Activated B cell treated with CpG ODN at 0.5 μM for 24 hours (primary cell): Measurements from ENCODE around the gene GRM5. TPM values are rescaled to one million over a fixed set of nuclear protein-coding genes. Genes with fewer than 3 reads are reported as not detected.

ENCODE experiments used
- ATAC-seq: fragments of 200-7000 bp; cut with Tn5 transposase; one replicate; pipeline ENCODE4 v1.10.0; 2021; ENCODE audit warnings: low read depth, mild to moderate bottlenecking, moderate library complexity
- CTCF ChIA-PET: fragments of 350-600 bp; sonication (Branson Sonifier 250); formaldehyde crosslinking; loops from one replicate; lab custom pipeline; 2021; ENCODE audit warnings: antibody characterized with exemption; lab: Charles Lee
- POLR2A ChIA-PET: fragments of 350-600 bp; sonication (Branson Sonifier 250); formaldehyde crosslinking; loops from one replicate; lab custom pipeline; 2021; ENCODE audit warnings: antibody characterized with exemption; lab: Charles Lee
- DNase-seq: peaks from one replicate; pipeline ENCODE4 v3.0.0; 2022
- H3K27ac Mint-ChIP-seq: one replicate; pipeline ENCODE4 v1.8.0; 2020; ENCODE audit warnings: mixed read lengths
- H3K27me3 Mint-ChIP-seq: one replicate; pipeline ENCODE4 v1.8.0; 2021; ENCODE audit warnings: mixed read lengths
- H3K36me3 Mint-ChIP-seq: one replicate; pipeline ENCODE4 v1.8.0; 2021; ENCODE audit warnings: low read depth, mixed read lengths
- H3K4me1 Mint-ChIP-seq: one replicate; pipeline ENCODE4 v1.8.0; 2021; ENCODE audit warnings: mixed read lengths
- H3K4me3 Mint-ChIP-seq: one replicate; pipeline ENCODE4 v1.8.0; 2020; ENCODE audit warnings: mild to moderate bottlenecking, mixed read lengths
- H3K9me3 Mint-ChIP-seq: one replicate; pipeline ENCODE4 v1.8.0; 2020; ENCODE audit warnings: mixed read lengths
- intact Hi-C: fragments of 100-400 bp; cut with micrococcal nuclease; formaldehyde crosslinking; loops from one replicate; pipeline ENCODE4 v1.15.1; 2024
- total RNA-seq: library from RNA; stranded (reverse); gene quantifications from 2 replicates; pipeline ENCODE4 v1.2.3, GENCODE V29; 2022
- TF ChIP-seq, protein P1 (sequence below): fragments of 200-600 bp; IDR thresholded peaks from one replicate; pipeline ENCODE4 v1.8.0; 2022; ENCODE audit warnings: antibody characterized with exemption, mild to moderate bottlenecking

Gene GRM5
- total RNA-seq, 1 donor from 2014 or later: not detected

- TF ChIP-seq, protein P1, sequence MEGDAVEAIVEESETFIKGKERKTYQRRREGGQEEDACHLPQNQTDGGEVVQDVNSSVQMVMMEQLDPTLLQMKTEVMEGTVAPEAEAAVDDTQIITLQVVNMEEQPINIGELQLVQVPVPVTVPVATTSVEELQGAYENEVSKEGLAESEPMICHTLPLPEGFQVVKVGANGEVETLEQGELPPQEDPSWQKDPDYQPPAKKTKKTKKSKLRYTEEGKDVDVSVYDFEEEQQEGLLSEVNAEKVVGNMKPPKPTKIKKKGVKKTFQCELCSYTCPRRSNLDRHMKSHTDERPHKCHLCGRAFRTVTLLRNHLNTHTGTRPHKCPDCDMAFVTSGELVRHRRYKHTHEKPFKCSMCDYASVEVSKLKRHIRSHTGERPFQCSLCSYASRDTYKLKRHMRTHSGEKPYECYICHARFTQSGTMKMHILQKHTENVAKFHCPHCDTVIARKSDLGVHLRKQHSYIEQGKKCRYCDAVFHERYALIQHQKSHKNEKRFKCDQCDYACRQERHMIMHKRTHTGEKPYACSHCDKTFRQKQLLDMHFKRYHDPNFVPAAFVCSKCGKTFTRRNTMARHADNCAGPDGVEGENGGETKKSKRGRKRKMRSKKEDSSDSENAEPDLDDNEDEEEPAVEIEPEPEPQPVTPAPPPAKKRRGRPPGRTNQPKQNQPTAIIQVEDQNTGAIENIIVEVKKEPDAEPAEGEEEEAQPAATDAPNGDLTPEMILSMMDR: no peak
- ChIA-PET CTCF (no interaction called here), POLR2A (no interaction called here)
- ATAC-seq (no peak), DNase-seq (no peak)
- no peak overlapping the region for H3K27ac Mint-ChIP-seq
- intact Hi-C loops: no loop called here
- no peak overlapping the region for H3K4me3 Mint-ChIP-seq
- H3K4me1 Mint-ChIP-seq: peaks cover 2% of the 10 kb centered on the region
- H3K36me3 Mint-ChIP-seq: no peaks in the 10 kb centered on the region
- H3K9me3 Mint-ChIP-seq: no peaks in the 10 kb centered on the region
- no peaks in the 10 kb centered on the region for H3K27me3 Mint-ChIP-seq
Measured at GRCh38 chr11:88487646-88488045, 578.1 kb downstream of the GRM5 start.

GRCh38 chr11:88484873-88485621, 580.7 kb downstream of the GRM5 start:
- POLR2A ChIA-PET: no interaction called here
- no peak overlapping the region for H3K4me3 Mint-ChIP-seq
- peak; percentile 80 for ATAC-seq
- H3K36me3 Mint-ChIP-seq: no peaks in the 10 kb centered on the region
- DNase-seq: no peak
- H3K27me3 Mint-ChIP-seq: no peaks in the 10 kb centered on the region
- CTCF ChIA-PET: no interaction called here
- intact Hi-C loops: no loop called here
- TF ChIP-seq, protein P1: peak; percentile 27
- peaks cover 2% of the 10 kb centered on the region for H3K4me1 Mint-ChIP-seq
- no peak overlapping the region for H3K27ac Mint-ChIP-seq
- H3K9me3 Mint-ChIP-seq: no peaks in the 10 kb centered on the region

DNA sequence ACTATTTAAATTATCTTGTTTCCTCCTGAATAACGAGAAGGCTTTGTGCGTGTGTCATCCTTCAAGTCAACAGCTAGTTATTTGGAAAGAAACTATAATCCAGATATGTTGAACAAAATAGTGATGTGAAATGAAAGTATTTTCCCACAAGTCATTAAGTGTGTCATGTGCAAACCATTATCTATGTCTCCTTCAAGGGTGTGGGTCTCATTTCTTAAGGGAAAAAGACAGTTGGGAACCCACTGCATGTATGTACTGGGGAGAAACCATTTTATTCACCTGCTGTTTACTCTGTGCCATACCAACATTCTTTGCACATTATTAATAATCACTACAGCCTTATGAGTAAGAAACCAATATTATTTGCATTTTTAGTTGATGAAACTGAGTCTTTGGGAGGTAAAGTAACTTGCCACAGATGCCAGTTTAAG, 582.9 kb downstream of the GRM5 start:
- ChIA-PET CTCF (no interaction called here), POLR2A (interaction anchor here (0.7 kb wide), 1 partner anchor 145 kb away, joined by 3 read pairs; the partner anchor contains the start of gene CTSC)
- Mint-ChIP-seq H3K9me3 (no peaks in the 10 kb centered on the region), H3K36me3 (no peaks in the 10 kb centered on the region), H3K4me1 (peaks cover 2% of the 10 kb centered on the region), H3K27me3 (no peaks in the 10 kb centered on the region), H3K27ac (no peak overlapping the region), H3K4me3 (no peak overlapping the region)
- TF ChIP-seq, protein P1: no peak
- intact Hi-C loops: no loop called here
- DNase-seq: no peak
- no peak for ATAC-seq

DNA sequence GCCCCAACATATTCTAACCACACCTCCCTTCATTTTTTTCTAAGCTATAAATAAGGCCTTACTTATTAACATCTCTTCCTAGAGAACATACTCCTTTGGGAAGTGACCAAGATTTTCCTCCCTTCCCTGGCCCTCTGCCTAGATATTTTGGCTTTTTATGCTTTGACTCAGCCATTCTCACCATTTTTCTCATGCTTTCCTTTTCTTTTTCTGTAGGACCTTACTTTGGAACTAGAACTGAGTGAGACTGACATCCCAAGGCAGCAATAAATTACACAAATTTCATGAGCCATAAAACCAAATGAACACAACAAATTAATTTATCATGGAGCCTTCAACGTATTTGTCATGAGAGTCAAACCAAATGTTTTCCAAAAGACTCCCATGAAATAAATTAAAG, 585.6 kb downstream of the GRM5 start:
- H3K4me3 Mint-ChIP-seq: no peak overlapping the region
- no peaks in the 10 kb centered on the region for H3K36me3 Mint-ChIP-seq
- H3K9me3 Mint-ChIP-seq: no peaks in the 10 kb centered on the region
- ATAC-seq (no peak), DNase-seq (no peak)
- peaks cover 2% of the 10 kb centered on the region for H3K4me1 Mint-ChIP-seq
- POLR2A ChIA-PET: no interaction called here
- intact Hi-C loops: no loop called here
- TF ChIP-seq, protein P1: no peak
- no peak overlapping the region for H3K27ac Mint-ChIP-seq
- H3K27me3 Mint-ChIP-seq: no peaks in the 10 kb centered on the region
- CTCF ChIA-PET: no interaction called here

- ATAC-seq: no peak
- Mint-ChIP-seq H3K36me3 (no peaks in the 10 kb centered on the region), H3K27me3 (no peaks in the 10 kb centered on the region), H3K27ac (no peak overlapping the region), H3K4me3 (no peak overlapping the region), H3K9me3 (no peaks in the 10 kb centered on the region), H3K4me1 (no peaks in the 10 kb centered on the region)
- ChIA-PET CTCF (no interaction called here), POLR2A (no interaction called here)
- intact Hi-C loops: no loop called here
- TF ChIP-seq, protein P1: no peak
- no peak for DNase-seq
Measured at GRCh38 chr11:88478136-88478815, 587.5 kb downstream of the GRM5 start.
